GM19351 (cell line): ENCODE results near the gene ASTN1.

Experiments used
- ATAC-seq: cut with Tn5 transposase; IDR thresholded peaks from one replicate; pipeline ENCODE4 v1.9.1; 2021; ENCODE audit warnings: mild to moderate bottlenecking, moderate library complexity; ENCODE audit not compliant: unreplicated experiment

ASTN1 gene

DNA sequence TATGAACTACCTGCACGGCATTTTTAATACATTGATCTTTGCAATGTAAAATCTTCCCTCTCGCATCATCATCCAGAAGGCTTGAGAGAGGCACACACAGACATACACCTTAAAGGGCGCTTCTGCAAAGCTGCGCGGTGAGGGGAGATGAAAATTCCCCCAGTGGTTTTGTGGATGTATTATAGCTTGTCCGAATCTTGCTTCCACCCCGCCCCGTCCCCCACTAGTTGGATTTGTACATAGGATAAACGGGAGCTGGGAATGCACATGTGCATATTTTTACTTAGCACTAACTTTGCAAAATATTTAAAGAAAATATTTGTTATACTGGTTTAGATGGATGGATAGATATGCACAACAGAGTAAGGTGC is 542 bp upstream of the ASTN1 start:
- no peak for ATAC-seq

DNA sequence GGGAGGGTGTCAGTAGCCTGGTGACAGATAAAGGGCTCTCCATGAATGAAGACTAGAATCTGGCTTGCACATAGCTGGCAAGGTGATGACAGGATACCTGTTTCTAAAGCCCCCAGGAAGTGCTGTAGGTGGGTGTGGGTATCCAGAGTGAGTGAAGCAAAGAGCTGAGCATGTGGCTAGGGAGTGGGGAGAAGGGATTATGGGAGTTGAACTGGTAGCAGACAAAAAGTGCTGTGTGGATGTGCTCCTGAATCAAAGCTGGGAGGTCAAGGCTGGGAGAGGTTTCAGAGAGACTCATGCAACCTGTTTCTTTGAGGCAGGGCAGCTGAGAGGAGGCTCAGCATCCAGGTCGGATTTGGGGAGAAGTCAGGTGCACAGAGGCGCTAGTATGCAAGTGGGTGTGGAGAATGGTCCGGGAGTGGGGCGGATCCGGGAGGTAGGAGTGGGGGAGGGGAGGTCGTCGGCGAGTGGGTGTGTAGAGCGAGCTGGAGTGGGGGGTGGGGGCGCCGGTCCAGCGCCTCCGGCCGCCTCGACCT is 600 bp downstream of the ASTN1 start:
- no peak for ATAC-seq

DNA sequence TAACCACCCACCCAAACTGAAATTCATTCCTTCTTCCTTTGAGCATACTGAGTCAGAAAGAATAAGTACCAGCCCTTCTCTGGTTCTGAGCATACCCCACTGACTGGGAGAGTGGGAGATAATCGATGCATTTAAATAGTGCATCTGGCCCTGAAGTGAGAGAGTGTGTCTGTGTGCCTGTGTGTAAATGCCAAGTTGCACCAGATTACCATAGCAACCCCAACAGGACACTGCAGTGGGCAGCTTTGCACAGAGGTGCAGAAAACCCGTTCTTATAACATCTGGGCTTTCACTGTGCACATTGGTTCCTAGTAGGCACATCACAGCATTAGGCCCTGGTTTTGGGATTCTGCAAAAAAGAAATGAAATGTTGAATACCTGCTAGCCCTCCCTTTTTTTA is 2.3 kb downstream of the ASTN1 start:
- no peak for ATAC-seq

DNA sequence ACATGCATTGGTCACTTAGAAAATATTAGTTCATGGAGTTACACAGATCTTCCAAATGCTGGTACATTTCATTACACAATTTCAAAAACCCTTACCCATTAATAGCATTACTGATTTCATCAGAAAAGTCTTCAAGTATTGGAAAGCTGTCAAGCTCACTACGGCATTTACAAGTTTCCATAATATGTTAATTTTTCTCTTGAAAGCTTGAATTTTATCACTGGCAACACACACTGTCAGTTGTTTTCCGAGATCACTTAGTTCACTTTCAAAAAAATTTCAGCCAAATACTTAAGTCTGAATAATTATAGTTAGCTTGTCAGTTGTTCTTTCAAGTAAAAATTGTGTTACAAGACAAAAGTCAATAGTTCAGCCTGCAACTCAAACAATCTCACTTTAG is 18.0 kb downstream of the ASTN1 start:
- no peak for ATAC-seq

DNA sequence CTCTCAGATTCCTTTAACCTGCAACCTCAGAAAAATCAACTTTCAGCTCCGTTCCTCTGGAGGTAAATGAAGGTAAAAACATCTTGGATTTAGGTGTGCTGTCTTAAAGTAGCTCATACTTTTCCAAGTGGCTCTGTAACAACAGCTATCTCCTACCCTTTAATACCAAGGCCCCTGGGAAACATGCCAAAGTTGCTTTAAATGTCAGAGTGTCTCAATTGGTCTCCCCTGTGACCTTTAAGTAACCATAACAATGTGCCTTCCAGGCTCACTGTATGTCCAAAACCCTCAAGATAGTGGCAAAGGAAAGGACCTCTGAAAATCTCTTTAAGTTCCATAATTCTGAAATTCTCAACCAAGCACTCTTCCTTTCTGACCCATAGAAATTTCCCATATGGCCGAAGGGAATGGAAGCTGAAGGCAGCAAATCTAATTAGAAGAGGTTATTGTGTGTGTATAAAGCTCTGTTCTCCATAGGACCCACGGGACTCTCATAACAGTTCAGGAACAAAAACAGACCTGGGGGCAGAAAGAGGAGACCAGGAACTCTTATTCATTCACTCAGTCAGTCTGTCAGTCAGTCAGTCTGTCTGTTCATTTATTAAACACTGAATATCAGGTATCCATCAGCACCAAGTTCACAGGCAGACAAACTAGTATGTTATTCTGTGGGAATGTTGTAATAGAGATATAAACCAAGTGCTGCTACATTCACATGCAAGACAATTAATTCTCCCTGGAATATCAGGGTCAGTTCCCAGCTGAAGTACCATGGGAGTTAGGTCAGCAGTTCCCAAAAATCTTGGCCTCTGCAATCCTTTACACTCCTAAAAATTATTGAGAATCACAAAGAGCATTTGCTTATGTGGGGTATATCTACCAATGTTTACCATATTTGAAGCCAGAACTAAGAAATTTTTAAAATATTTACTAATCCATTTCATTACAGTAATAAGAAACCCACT is 19.1 kb downstream of the ASTN1 start:
- ATAC-seq = no peak

DNA sequence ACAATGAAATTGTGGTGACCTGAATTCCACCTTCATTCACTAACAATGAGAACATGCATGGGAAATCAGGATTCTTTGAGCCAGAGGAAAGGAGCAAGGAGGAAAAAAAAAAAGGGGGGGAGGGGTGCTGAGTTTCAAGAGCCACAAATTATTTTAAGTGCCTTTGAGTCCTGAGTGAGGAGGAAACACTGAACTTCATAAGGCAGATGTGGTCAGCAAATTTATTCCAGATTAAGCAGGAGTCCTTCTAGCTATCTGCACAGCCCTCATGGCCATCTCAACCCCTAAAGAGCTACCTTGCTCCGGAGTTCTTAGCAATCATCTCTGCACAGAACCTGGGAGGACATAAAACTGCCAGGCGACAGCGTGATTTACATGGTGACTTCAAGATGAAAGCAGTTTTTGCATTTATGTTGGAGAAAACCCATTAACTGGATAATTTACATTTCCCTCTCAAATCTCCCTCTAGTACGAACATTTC is 21.7 kb downstream of the ASTN1 start:
- no peak for ATAC-seq

DNA sequence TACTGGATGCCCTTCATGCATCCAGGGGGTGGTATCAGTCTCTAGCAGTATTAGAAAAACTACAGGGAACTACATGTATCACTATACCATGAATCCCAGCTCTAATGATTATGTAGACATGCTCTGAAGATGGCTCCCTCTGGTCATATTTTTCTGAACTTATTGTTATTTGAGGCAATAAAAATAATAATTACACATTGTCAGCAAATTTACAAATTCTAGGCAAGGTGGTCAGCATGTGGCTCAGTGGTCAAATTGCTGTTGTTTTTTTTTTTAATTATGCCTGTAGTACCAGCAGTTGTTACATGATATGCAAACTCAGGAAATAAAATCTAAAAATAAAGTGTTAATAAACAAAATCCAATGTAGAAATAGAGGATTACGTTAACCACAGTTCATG is 22.5 kb downstream of the ASTN1 start:
- no peak for ATAC-seq

DNA sequence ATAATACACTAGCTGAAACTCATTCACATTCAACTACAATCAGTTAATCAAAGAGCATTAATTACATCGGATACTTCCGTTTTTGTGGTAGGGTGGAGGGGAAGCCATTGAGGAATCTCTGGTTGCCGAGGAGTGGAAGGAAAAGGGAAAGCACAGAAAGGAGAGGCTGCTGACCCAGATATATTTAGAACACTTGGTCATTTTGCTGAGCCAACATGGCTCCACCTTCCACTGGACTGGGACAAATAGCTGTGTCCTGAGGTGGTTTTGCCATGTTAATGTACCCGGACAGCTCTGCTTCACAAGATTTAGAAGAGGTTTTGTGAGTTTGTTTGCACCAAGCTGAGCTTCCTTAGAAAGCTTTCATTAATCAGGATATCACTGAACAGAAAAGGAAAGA is 26.2 kb downstream of the ASTN1 start:
- no peak for ATAC-seq

DNA sequence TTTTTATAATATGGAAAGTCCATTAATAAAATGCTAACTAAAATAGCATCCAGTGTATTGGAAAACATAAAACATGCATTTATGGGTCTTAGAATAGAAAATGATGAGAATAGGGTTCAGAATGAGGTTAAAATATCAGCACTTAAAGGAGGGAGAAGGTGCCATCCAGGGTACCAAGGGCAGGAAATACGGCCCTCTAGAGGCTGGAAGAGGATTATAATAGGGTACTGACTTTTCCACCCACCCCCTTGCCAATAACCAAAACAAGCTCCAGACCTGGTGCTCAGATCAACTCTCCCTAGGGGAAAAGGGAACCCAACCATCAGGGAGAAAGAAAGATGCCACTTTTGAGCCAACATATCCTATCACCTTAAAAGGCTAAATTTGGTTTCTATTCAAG is 26.7 kb downstream of the ASTN1 start:
- no peak for ATAC-seq

DNA sequence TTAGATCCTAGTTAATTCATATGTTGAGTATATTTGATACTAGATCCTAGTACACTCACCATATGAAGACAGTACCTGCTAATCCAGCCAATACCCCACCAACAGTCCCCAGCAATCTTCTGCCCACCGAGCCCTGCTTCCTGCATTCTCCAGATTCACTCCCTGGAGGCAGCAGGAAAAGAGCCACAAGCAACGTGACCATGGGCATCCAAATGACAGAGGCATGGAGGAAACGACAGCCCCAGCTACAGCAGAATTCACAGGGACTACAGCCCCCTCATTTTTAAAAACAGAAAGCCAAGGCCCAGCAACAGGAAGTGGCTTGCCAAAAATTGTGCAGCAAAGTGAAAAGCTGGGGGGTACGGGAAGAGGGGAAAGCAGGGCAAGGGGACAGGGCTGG is 29.3 kb downstream of the ASTN1 start:
- ATAC-seq = no peak

DNA sequence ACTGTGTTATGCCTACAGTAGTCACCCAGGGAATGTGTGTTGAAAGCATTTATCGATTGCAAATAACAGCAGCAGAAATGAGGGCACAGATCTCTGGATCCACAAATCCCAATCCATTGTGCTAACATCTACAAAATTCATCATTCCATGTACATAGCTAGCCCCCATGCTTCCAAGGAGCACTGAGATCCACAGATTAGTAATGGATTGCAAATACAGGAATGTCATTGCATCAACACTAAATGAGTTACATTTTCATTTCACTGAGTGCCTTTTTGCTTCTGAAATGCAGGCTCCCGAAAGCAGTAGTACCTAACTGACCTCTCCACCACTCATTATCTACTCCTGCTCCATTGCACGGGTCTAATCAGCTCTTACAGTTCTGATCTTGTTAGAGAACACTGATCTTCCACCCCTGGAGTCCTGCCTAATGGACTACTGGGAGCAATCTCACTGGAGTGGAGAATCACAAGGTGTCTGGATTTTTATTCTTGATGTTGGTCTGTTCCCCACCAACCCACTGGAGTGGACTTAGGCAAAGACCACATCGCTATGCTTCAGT is 30.5 kb downstream of the ASTN1 start:
- no peak for ATAC-seq

DNA sequence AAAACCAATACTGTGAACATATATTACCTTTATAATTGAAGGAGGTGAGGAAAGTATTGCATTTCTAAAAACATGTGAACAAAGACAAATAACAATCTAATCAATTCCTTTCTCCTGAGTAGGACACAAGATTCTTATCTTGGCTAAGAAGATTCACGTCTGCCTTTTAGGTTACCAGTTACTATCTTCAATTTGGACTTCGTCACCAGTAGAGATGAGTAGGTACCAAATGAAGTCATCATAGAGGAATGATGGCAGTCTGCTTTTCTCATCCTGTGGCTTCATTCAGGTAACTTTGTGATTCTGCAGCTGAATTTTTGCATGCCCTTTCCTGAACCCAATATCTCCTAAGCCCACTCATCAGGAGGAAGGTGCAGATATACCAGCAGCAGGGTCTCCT is 32.4 kb downstream of the ASTN1 start:
- ATAC-seq = no peak

DNA sequence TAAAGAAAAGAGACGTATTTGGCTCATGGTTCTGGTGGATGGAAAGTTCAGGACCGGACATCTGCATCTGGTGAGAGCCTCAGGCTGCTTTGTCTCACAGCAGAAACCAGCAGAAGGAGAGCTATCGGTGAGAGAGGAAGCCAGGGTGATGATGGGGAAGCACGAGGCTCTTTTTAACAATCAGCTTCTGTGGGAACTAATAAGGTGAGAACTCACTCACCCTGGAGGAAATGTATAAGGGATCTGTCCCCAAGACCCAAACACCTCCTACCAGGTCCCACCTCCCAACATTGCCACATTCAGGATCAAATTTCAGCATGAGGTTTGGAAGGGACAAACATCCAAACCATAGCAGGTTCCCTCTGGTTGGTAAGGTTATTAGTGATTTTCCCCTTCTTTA is 32.8 kb downstream of the ASTN1 start:
- no peak for ATAC-seq

DNA sequence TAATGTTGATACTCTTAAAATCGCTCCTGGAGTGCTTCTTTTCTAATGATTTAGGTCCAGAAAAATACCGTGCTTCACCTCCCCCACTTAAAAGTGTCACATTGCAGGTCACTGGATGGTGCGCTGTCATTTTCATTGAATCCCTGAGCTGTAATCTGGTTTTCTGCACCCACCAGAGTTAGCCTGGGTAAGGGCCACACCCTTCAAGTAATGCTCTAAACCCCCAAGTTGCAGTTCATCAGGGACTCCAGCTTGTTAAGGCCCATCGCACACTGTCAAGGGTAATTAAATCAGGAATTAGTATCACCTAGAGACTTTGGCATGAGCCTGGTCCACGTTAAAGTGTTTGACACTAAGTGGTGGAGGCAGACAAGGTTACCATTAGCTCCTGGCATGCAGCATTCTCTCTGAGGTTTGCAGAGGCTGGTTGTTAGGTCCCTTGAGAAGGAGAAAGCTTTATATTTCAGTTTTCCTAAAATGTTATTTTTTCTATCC is 34.0 kb downstream of the ASTN1 start:
- ATAC-seq = no peak

DNA sequence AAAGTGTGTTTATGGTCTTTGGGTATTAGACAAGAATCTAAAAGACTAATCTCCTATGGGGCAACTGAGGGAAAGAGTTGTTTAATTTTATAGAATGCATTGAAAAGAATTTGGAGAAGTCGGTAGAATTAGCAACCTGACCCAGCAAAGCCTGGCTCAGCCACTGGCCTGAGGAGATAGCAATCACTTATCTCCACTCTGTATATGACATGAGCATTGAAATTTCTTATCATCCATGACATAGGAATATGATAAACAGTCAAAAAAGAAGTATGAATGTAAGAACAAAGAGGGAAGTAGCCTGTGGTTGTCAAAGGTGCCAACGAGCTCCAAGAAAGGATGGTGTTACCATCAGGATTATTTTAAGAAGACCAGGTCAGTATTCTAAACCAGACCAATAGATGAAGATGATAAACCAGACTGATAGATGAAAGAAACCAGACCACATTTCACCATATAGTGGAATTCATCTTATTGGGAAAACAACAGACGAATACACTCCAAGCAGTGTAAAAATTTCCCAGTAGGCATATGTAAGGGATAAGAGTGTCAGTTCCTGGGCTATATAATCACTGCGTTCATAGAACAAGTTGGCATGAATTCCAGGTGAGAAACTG is 35.7 kb downstream of the ASTN1 start:
- no peak for ATAC-seq

DNA sequence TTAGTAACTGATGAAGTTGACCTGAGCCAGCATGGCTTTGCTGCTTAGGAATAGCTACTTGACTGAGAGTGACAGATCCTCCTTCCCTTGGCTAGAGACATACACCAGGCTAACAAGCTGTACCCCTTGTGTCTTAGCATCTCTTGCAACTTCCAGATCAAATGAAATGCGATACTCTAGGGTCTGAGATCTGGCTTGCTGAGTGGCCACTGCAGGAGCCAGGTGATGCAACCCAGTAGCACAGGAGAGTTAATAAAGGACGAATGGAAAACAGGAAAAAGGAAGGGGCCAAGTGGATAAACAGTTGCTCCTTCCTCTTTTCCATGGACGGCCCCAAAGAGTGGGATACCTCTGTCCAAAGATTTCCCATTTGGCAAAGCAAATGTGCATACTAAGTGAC is 38.2 kb downstream of the ASTN1 start:
- no peak for ATAC-seq

DNA sequence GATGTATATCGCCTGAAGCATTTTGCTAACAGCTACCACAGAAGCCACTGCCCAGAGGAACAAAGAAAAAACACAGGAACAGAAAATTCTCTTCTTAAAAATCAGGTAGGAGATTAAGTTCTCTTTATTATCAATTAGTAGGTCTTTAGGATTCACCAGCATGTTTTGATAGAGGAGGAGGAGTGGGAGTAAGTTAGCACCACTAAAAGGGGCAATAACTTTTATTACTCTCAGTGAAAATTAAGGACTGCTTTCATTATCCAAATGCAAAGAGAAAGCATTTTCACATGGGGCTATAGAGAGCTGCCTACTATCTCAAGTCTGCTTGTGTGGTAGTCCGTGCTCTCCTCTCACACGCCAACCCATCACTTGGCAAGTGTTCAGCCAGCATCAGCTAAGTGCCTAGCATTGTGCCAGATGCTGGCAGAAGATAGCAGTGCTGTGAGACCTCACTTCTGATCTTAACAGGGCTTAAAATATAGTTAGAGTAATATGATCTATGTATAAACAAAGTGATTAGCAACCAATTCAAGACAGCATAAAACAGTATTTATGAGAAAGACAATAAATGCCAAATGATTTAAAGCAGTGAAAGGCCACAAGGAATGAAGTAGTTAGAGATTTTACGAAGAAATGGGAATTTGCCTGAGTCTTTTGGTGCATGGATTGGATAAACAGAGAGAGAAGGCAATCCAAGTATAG is 39.8 kb downstream of the ASTN1 start:
- ATAC-seq = no peak

DNA sequence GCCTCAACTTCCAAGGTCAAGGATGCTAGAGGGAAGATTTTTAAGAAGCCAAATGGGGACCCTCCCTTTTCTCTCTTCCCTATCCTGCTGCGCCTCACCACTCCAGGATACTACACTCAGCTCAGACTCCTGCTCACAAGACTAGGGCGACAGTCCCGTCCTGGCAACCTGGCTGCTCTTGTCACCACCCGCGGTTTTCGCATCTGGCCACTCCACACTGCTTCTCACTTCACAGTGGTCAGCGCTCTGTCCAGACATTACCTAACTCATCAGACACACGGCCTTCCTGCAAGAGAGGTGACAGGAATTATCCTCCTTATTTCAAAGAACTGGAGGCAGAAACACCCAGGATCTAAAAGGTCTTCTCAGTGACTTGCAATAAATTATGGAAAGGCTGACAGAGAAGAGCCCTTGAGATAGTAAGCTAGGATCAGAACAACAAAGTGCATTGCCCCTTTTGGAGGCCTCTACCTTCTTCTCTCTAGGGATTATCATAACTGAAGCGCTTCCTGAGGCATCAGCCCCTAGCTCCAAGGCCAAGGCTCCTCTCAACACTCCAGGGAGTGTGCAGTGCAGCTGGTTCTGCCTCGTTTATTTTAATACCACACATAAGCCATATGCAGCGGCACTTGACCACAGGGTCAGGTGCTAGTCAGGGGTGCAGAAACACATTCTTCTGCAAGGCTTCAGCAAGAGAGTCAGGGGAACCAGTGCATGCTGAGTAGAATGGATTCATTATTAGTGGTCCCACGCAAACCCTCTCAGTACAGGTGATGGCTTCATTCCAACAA is 41.9 kb downstream of the ASTN1 start:
- no peak for ATAC-seq

DNA sequence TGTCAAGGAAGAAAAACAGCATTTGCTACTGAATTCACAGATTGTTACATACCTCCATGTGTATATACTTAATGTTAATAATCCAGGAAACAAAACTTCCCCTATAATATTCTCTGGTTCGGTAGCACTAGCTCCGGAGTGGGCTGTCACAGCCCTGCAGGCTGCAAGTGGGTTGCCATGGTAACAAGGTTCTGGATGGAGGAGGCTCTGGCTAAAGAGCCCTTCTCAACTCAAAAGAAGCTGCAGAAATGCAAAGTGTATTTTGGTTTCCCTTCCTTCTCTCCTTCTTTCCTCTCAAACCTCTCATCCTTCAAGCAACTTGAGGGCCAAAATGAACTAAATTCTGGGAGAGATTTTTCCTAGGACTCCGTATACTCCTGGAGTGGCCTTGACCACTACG is 45.2 kb downstream of the ASTN1 start:
- ATAC-seq = no peak

DNA sequence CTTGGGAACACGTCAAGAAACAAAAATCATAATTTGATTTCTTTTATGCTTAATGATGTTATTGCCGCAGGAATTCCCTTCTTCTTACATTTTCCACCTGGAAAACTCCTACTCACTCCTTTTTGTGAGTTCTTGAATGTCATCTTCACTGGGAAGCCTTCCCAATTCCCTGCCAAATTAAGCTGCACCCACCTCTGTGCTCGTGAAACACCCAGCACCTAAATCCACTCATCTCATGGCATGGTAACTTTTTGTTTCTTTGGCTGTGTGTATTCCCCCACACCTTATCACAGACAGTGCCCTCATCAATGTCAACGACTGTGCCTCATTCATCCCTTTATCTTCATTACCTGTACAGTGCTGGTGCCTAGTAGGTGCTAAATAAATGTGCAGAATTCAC is 45.6 kb downstream of the ASTN1 start:
- ATAC-seq = no peak
